ENCODE results near the gene NECTIN1.

The NECTIN1 gene

DNA sequence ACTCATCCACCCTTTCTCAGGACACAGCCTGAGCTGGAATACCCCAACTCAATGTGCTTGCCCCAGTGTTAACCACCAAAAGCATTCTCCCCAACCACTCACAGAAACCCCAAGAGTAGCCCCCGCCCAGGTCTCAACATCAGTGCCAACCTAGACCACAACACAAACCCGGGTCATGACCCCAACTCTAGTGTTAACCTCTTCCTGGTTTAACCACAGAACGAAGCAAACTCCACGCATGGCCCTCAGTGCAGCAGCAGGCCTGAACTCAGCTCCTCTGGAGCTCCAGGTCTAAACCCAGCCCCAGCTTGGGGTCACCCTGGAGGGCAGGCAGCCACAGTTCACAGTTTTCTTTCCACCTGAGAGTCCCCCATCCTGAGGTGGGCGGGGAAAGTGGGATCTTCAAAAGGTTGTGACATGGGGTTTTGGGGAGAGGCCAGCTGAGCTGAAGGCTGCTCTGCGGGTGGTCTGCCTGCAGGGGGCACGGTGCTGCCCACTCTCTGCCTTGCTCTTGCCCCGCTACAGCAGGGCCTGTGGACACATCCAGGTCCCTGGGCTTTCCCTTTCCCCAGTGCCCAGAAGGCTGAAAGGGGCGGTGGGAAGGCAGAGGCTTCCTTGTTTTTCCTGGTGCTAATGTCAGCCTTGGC lies 37.9 kb downstream of the NECTIN1 start:
- DNase-seq = no peak

DNA sequence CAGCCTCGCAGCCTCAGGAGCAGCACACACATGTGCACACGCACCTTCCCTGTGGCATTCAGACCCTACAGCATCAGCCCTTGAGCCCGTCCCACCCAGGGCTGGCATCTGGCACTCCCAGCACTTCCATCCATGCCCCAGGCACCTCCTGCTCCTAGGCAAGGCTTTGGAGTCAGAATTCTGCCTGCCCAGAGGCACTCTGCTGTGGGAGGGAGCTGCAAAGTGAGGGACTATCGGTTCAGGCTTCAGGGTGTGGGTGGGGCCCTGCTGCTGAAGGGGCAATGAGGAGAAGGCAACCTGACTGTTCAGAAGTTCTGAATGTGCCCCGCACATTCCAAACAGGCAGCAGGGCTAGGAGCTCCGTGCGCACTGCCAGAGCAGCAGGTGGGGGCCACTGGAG lies 39.7 kb downstream of the NECTIN1 start:
- no peak for DNase-seq

DNA sequence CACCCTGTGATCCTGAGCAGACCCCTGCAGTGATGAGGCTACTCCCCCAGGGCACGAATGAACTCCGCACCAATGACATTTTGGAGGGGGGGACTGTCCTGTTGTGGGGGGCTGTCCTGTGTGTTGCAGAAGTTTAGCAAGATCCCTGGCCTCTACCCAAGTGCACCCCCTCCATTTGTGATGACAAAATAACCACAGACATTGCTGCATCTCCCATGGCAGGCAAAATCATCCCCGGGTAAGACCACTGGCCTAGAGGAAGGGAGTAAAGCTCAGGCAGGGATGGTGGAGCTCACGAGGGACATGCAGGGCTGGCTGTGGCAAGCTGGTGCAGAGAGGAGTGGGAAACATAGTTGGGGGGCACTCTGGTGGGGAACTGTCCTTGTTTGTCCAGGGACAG lies 40.6 kb downstream of the NECTIN1 start:
- DNase-seq = no peak

DNA sequence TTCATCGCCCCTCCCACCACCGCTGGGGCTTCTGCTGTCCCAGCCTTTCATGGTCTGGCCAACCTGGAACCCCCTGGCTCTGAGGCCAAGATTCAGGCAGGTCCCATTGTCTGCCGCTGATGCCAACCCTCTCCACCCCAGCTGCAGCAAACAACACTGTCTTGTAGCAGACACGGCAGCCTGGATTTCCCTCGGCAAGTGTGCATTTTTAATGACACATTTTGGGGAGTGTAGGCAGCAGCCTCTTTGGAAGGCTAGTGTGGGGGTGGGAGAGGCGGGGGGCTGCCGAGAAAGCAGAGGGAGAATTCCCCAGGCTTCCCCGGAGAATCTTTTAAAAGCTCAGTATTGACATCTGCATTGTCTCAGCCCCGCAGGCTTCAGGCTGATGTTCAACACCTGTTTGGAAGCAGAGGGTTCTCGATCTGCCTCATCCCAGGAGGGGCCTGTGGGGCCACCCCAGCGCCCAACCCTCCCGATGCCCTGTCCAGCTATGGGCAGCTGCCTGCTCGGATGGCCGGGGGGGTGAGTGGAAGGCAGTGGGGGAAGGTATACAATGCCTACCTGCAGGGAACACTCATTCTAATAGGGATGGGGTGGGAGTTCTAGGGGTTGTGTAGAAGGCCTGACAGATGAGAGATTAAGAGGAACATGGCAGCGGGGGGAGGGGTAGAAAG lies 41.5 kb downstream of the NECTIN1 start:
- DNase-seq = no peak

DNA sequence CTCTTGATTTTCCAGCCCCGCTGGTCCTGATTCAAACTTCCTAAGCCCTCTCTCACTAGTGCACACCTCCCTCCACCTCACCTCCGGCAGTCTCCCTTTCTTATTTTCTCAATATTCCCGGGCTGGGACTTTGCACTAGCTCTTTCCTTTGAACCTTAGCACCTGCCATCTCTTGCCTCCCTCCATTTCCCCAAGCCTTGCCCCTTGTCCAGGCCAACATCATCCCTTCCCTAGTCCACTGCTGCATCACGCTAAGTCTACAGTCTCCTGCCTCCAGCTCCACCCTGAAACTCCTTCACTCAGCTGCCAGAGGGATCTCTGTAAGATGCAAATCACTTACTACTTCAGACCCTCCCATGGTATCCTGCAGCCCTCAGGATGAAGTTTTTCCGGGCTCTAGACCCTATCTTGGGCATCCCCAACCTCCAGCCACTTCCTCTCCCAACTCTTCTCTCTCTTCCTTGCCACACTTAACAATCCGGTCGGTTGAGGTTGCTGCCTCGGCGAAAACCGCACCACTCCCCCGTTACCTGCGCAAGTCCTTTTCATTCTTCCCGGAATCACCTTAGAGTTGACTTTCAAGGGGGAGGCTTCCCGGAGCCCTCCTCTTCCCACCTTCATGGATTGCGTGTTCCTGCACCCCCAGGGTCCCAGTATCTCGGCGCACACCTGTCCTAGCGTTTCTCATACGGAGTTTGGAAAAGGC lies 42.7 kb downstream of the NECTIN1 start:
- DNase-seq = no peak

DNA sequence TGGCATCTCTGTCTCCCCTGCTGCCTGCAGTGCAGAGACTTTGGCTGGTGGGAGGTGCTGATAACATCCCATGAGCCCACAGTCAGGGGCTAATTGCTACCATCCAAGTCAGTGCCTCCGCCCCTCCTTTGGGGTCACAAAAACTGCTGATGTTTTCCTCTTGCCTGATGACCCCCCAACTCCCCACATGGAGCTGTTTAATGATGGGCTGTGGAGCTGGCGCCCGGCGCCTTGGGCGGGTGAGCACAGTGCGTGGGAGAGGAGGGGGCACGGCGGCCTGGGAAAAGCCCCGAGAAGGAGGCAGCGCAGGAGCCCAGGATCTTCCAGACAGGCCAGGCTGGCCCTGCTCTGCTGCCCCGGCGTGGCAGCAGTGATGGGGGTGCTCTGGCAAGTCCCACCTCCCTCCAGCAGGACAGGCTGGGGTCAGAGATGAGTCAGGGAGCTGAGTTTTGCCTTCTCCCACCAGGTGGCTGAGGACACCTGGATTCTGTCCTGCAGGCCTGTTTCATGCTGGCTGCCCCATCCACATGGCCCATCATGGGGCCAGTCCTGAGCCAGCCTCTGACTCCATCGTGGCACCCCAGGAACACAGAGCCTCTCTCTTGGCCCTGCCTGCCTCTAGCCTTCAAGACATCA lies 43.8 kb downstream of the NECTIN1 start:
- DNase-seq = no peak

DNA sequence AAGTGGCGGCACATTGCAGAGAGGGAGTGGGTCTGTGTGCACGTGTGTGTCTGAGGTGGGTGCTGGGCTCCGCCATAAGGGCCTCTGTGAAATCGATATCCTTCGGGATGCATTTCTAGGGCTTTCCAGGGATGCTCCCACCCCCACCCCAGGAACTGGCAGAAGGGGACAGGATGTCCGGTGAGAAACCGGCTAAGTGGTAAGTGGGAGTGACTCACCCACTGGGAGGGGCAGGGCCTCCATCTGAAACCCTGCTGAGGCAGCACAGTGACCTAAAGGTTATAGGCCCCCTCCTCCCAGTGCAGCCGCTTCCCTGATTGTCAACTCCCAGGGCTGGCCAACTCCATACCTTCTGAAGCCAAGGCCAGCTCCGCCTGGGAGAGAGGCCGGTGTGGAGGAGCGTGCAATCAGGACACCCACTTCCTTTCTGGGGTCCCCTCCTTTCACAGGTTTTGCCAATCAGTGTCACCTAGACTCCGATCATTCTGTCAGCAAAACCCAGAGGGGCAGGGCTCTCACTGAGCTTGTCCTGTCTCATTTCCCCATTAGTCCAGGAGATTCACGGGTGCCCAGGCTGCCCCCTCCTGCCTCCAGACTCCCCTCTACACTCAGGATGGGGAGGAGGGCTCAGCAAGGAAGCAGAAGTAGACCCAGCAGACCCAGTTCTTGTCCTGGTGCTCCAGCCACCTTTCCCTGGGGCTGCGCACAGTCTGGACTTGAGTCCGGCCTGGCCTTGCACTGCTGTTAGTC lies 44.5 kb downstream of the NECTIN1 start:
- no peak for DNase-seq

DNA sequence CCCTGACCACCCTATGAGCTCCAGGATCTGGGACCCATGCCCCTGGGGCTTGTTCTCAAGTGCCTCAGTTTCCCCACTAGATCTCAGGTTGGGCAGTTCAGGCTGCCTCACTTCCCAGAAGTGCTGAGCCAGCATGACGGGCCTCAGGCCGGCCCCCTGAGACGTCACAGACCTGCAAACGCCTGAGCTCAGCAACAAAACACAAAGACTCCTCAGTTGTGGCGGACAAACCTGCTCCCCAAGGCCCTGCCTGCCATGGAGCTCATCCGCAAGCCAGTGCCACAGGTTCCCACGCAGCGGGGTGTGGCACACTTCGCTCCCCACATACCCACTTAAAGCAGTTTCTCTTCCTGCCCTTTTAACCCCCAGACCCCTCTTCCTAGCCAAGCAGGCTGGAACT lies 45.2 kb downstream of the NECTIN1 start:
- DNase-seq = no peak

DNA sequence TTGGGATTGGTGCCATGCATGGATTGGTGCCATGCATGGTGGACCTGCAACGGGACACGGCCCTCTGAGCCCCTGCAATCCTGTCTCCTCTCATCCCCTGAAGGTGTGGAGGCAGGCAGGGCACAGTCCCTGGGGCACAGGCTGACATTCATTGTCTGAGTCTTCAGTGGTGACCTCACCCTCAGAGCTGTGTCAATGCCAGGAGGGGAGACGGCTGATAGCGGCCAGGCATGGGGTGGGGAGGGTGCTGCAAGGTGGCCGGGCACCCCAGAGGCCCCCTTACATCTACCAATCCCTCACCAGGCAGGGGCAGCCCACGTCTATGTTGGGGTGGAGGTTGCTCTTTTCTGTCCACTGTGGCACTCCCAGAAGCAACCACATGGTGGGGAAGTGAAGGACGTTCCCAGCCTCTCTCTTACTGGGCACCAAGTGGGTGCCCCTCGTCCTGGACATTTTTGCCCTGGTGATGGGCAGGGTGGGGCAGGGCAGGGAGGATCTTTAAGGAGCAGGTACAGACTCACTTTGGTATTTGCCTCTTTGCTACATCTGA lies 47.6 kb downstream of the NECTIN1 start:
- DNase-seq = no peak

DNA sequence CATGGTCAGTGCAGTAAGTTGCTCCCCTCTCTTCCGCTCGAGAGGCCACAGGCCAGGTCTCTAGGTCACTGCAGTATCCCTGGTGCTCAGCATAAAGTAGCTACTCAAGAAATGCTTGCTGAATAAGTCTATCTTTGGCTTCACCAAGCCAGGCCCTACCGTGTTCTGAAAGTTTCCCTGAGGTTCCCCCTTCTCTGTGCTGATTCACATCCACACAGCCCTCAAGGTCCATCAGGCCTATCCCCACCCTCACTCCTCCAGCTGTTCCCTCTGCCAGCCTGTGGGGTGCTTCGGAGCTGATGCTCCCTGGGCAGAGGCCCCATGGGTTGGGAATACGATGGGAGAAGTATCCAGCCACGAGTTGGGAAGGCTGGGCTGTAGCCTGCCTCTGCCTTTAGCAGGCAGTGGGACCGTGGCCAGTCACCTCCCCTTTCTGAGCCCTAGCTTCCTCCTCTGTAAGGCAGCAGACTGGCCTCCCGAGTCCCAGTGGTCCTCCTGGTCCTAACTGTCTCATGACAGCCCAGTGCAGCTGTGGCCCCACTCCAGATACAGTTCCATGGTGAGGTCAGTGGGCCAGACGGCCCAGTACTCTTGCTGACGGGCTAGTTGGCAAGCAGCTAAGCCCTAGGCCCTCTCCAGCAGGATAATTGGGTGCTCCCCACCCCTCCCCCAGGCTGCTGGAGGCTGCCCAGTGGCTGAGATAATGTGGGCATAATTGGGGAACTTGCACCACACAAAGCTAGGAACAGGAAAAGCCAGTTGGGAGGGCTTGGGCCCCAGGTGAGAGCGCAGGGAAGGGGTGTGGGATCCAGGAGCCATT lies 48.2 kb downstream of the NECTIN1 start:
- DNase-seq = no peak

DNA sequence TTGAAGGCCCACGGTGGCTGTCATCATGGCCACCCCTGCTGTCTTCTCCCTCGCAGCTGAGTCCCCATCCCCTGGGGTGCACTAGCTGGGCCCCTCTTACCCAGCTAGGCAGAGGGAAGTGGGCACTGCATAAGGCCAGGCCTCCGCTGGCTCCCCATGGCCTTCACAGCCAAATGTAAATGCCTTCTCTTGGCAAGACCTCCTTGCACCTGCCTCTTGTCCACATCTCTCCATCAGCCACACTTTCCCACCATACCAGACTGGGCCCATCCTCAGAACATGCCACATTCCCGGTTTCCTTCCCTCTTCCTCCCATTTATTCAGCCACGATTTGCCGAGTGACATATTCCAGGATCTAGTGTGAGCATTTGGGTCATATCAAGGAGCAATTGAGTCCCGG lies 49.7 kb downstream of the NECTIN1 start:
- no peak for DNase-seq

DNA sequence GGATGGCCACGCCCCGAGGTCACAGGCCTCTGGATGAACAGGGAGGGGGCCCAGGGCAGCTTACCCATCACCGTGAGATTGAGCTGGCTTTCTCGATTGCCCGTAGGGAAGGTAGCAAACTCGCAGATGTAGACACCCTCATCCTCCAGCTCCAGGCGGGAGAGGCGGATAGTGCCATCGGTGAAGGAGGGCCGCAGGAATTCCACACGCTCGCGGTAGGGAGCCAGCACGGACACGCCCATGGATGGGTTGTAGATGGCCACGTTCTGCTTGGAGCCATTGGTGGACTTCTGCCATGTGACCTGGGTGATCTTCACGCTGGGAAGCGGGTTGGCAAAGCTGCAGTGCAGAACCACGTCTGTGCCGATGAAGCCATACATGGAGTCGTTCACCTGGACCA lies 50.6 kb downstream of the NECTIN1 start:
- DNase-seq = no peak

DNA sequence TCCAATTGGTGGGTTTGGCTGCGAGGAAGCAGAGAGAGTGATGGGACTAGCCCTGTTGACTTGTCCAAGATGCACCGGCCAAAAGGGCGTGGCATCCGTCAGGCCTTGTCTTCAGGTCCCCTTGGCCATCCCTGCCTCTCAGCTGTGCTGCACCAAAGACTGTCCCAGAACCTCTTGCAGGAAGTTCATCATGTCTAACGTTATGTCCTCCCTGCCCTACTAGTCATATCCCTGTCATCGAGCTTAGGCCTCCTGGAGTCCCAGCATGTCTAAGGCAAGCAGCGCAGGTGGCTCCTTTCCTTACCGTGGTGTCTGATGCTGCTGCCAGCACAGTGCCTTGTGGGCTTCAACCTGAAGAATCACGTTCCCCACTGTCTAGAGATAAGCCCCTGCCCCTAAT lies 51.2 kb downstream of the NECTIN1 start:
- DNase-seq = no peak

DNA sequence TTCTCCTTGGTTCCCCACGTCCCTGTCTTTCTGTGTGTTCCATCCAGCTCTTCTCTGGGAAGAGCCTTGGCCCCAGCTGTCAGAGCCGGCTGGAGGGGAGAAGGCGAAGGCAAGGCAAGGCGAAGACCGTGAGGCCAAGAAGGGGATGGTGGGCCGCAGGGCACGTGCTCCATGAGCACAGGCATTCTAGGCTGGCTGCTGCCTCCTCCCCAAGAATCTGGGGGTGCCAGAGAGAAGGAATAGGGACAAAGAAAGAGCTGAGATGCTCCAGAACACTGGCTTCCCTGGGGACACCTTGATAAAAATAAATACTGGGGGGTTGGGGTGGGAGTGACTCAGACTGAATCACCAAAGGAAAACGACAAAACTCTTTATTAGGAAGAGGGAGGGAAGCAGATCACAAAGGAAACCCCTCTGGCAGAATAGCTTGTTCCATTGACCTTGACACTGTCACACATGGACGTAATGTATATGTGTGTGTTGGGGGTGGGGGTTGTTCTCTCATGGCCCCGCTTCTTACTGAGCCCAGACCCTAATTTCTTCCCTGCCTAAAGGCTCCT lies 52.5 kb downstream of the NECTIN1 start:
- no peak for DNase-seq

DNA sequence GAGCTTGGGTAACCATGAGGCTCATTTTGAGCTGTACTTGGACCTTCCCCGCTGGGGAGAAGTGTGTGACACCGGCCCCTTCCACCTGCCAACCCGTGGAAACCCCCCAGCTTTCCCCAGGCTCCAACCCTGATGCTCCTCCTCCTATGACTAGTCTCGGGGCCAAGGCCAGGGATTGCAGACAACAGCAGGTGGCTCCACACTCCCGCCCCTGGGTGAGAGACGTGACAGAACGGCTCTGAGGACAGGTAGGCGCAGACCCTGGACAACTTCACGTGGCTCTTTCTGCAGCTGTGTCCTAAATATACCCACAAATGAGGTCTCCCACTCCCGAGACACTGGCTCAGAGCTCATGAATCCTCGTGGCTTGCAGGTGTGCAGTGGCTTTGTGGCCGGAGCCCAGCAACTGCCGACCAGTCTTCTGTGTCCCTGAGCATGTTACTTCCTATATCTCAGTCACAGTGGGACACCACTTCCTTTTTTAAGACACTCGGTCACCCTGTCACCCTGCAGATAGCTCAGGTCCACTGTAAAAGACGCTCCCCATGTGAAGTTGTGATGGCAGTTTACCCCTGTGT lies 55.2 kb downstream of the NECTIN1 start:
- DNase-seq = no peak

DNA sequence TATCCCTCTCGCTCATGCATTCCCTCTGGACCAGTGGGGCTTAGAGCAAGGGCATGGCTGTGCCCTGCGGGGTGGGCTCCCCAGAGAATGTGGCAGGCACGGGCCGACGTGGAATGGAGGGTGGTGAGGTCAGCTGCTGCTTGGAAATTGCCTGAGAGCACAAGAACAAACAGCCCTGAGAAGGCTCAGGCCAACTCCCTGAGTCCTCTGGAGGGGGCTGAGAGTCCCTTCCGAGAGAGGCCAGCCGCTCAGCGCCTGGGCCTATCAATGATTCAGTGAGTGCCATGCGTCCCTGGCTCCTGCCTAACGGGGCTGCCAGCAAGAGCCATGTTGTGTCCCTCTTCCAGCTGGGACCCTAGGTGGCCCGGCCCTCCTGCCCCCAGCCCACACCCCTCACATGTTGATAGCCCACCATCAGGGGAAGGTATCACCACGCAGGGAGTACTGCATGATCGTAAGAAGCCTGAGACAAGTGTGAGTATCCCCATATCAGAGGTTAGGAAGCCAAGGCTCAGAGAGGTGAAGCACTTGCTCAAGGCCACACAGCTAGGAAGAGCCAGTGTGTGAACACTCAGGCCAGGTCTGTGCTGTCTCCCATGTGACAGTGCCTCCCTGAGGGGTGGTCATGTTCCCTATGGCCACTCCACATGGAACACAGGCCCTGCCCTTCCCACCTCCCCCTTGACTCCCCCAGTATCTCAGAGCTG lies 55.8 kb downstream of the NECTIN1 start:
- no peak for DNase-seq

DNA sequence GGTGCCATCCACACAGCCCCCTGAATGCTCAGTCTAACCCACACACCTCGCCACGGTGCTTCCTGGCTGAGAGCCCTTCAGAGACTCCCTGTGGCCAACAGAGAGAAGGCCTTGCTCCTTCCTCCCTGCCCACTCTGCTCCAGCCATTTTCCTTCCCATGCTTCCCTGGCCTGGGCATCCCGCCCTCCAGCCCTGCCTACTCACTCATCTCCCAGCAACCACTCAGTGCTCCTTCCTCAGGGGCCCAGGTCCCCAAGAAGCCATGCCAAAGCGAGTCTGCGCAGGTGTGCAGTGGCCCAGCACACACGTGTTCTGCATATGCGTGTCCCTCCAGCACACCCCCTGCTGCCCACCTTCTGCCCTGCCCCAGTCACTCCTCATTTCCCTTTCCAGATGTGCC lies 56.4 kb downstream of the NECTIN1 start:
- no peak for DNase-seq

DNA sequence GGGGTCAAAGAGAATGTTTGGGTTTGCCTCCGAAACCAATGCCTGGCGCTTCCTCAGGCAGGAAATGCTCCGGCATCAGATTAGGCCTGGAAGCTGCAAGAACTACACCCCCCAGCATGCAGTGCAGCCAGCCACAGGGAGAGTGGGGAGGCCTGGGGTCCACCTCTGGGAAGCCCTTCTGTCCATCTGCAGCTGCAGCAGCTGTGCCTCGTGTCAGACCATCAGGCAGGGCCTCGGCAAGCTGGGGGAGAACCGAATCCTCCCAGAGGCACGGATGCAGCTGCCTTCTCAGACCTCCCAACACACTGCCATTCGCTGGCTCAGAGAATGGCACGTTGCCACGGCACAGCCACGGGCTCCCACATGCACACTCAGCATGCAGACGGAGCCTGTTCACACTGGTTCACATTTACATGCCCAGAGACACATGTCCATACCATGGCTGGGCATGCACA lies 57.4 kb downstream of the NECTIN1 start:
- peak; percentile 67 for DNase-seq

DNA sequence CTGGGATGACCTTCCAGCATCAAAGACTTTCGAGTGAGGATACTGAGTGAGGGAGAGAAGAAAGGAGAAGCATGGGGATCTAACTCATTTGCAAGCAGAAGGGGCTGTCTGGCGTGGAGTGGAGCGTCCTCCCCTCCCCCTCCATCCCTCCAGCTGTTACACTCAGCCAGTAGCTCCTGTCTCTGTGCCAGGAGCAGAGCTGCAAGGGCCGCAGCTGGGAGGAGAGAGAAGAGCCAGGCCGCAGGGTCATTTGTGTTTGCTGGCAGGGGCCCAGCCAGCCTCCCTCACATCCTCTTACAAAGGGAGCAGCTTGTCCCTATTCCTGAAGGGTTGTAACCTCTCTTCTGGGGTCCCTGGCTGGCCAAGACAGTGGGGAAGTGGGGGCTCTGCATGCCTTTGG lies 57.9 kb downstream of the NECTIN1 start:
- peak; percentile 76 for DNase-seq

DNA sequence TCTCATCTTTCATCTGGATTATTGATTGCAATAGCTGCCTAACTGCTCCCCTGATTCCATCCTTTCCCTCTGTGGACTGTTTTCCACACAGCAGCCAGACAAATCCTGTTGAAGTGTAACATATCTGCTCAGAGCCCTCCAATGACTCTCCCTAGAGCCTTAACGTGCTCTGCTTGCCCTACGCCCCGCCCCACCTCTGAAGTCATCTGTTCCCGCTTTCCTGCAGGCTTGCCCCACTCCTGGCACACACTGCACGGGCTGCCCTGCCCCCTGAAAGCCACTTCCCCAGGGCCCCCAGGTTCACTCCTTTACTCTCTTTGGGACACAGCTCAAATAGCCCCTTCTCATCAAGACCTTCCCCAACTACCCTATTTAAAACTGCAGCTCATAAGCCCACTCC lies 59.5 kb downstream of the NECTIN1 start:
- no peak for DNase-seq
